ENCODE measurements around the gene LRRC4B. TPM values are rescaled to one million over a fixed set of nuclear protein-coding genes. Genes with fewer than 3 reads are reported as not detected.

Gene LRRC4B
- total RNA-seq, 1 experiment from 2014 or later: not detected

DNA sequence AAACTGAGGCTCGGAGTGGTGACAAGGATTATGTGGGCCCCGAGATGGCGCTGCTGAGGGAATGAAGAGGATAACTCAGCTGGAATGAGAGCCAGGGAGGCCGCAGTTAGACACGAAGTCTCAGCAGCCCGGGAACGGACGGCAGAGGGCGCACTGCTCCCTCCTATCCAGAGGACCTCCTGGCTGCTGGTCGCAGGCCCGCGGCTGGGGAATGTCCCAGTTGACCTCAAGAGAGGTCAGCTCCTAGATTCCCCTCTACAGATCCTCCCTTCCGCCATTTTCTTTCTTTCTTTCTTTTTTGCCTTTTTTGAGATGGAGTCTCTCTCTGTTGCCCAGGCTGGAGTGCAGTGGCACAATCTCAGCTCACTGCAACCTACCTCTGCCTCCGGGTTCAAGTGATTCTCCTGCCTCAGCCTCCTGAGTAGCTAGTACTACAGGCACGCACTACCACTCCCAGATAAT lies 30.4 kb downstream of the LRRC4B start:
- H3K27ac Mint-ChIP-seq (ENCODE audit: unreplicated experiment): no peak overlapping the region
- H3K4me3 Mint-ChIP-seq (ENCODE audit: low read depth, unreplicated experiment): no peak overlapping the region
- intact Hi-C loops (cut with micrococcal nuclease; ENCODE audit: unreplicated experiment): loop anchor here (1.0 to 5.0 kb wide), 3 partner anchors 170 to 385 kb away; partner anchors contain the start of gene NAPSA
- TF ChIP-seq, protein P1, sequence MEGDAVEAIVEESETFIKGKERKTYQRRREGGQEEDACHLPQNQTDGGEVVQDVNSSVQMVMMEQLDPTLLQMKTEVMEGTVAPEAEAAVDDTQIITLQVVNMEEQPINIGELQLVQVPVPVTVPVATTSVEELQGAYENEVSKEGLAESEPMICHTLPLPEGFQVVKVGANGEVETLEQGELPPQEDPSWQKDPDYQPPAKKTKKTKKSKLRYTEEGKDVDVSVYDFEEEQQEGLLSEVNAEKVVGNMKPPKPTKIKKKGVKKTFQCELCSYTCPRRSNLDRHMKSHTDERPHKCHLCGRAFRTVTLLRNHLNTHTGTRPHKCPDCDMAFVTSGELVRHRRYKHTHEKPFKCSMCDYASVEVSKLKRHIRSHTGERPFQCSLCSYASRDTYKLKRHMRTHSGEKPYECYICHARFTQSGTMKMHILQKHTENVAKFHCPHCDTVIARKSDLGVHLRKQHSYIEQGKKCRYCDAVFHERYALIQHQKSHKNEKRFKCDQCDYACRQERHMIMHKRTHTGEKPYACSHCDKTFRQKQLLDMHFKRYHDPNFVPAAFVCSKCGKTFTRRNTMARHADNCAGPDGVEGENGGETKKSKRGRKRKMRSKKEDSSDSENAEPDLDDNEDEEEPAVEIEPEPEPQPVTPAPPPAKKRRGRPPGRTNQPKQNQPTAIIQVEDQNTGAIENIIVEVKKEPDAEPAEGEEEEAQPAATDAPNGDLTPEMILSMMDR (IDR thresholded peaks at IDR 0.05; ENCODE audit: unreplicated experiment): peak; percentile 80
- peaks cover 4% of the 10 kb centered on the region for H3K9me3 Mint-ChIP-seq (ENCODE audit: low read depth, unreplicated experiment)
- H3K36me3 Mint-ChIP-seq (ENCODE audit: insufficient read depth, unreplicated experiment): no peaks in the 10 kb centered on the region
- no peaks in the 10 kb centered on the region for H3K4me1 Mint-ChIP-seq (ENCODE audit: low read depth, unreplicated experiment)
- DNase-seq: peak; percentile 92
- CTCF ChIA-PET: interaction anchor here (0.6 to 2.0 kb wide), 14 partner anchors 9 to 385 kb away, joined by 3 to 22 read pairs (median 4); partner anchors contain the start of gene JOSD2
- H3K27me3 Mint-ChIP-seq (ENCODE audit: unreplicated experiment): peaks cover 31% of the 10 kb centered on the region
- no TSS peak for BruUV-seq (replicated peaks)

DNA sequence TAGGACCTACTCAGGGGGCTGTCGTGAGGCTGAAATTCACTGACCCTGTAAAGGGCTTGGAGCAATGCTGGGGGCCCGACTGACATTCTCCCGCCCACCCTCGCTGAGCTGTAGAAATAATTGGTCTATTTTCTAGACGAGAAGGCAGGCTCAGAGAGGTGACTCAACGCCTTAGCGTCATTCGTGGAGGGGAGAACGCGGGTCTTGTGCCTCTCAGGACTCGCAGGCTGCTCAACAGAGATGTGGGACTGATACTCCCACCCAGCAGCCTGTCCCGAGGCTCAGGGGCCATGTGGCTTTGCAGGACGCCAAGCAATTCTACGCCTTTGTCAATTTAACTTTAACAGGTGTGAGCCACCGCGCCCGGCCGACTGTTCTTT lies 30.9 kb downstream of the LRRC4B start:
- intact Hi-C loops (cut with micrococcal nuclease; ENCODE audit: unreplicated experiment): loop anchor here (1.0 to 5.0 kb wide), 3 partner anchors 170 to 385 kb away; partner anchors contain the start of gene NAPSA

DNA sequence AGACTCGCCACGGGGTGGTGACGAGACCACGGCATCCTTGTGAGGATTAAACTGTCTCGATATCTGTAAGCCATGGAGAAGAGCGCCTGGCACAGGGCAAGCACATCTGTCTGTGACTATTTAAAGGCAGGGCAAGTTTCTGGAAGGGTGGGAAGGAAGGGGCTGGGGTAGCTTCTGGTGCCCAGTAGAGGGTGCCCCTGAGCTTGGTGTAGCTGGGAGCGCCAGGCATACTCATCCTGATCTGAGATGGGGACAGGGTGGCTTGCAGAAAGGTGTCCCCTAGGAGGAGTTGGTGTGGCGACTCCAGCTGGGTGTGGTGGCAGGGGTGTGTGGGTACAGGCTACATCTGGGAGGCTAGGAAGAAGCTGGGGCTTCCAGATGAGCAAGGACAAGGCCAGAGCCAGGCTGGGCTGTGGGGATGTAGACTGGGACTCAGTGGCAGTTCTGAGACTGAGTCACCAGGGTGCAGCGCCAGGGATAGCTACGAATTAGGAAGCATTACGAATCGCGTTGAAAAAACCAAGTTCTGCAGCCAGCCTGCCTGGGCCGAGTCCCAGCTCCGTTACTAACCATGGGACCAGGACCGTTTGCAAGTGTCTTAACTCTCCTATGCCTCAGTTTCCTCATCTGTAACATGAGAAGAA lies 31.5 kb downstream of the LRRC4B start:
- H3K27me3 Mint-ChIP-seq (ENCODE audit: unreplicated experiment): peaks cover 32% of the 10 kb centered on the region
- H3K9me3 Mint-ChIP-seq (ENCODE audit: low read depth, unreplicated experiment): peaks cover 6% of the 10 kb centered on the region
- DNase-seq: no peak
- TF ChIP-seq, protein P1 (IDR thresholded peaks at IDR 0.05; ENCODE audit: unreplicated experiment): no peak
- H3K4me3 Mint-ChIP-seq (ENCODE audit: low read depth, unreplicated experiment): no peak overlapping the region
- H3K4me1 Mint-ChIP-seq (ENCODE audit: low read depth, unreplicated experiment): no peaks in the 10 kb centered on the region
- intact Hi-C loops (cut with micrococcal nuclease; ENCODE audit: unreplicated experiment): loop anchor here (1.0 to 5.0 kb wide), 3 partner anchors 169 to 386 kb away; partner anchors contain the start of gene NAPSA
- H3K27ac Mint-ChIP-seq (ENCODE audit: unreplicated experiment): no peak overlapping the region
- BruUV-seq (replicated peaks): no TSS peak
- CTCF ChIA-PET: interaction anchor here (0.6 to 1.8 kb wide), 2 partner anchors 19 to 244 kb away, joined by 4 to 6 read pairs; no protein-coding TSS in a partner anchor
- H3K36me3 Mint-ChIP-seq (ENCODE audit: insufficient read depth, unreplicated experiment): peaks cover 5% of the 10 kb centered on the region

More for the DNA sequence above, 30.9 kb downstream of the LRRC4B start:
- Mint-ChIP-seq H3K4me3 (ENCODE audit: low read depth, unreplicated experiment) (no peak overlapping the region), H3K27me3 (ENCODE audit: unreplicated experiment) (peaks cover 32% of the 10 kb centered on the region), H3K36me3 (ENCODE audit: insufficient read depth, unreplicated experiment) (peaks cover 3% of the 10 kb centered on the region), H3K4me1 (ENCODE audit: low read depth, unreplicated experiment) (no peaks in the 10 kb centered on the region), H3K9me3 (ENCODE audit: low read depth, unreplicated experiment) (peaks cover 6% of the 10 kb centered on the region), H3K27ac (ENCODE audit: unreplicated experiment) (no peak overlapping the region)
- no TSS peak for BruUV-seq (replicated peaks)
- CTCF ChIA-PET: interaction anchor here (0.7 to 2.0 kb wide), 10 partner anchors 8 to 385 kb away, joined by 3 to 22 read pairs (median 4); partner anchors contain the start of gene JOSD2
- DNase-seq: no peak
- TF ChIP-seq, protein P1 (IDR thresholded peaks at IDR 0.05; ENCODE audit: unreplicated experiment): no peak

DNA sequence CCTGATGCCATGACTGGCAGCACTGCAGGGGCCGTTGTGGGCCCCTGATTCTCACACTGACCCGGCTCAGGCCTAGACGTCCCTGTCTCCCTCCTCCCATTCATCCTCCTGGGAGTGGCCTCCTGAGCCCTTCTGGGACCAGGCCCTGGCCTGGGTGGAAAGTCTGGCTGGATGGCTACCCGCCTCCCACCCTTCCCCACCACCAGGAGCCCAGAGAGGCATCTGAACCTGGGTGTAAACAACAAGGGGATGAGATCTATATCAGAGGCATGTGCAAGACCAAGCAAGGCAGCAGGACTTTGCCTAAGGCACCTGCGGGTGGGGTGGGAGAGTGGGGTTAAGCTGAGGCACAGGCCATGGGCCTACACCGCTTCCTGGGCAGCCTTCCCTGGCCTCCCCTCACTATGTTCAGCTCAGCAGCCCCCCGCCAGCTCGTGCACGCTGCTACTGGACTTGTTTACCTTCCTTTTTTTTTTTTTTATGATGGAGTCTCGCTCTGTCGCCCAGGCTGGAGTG lies 32.5 kb downstream of the LRRC4B start:
- peaks cover 6% of the 10 kb centered on the region for H3K9me3 Mint-ChIP-seq (ENCODE audit: low read depth, unreplicated experiment)
- H3K4me1 Mint-ChIP-seq (ENCODE audit: low read depth, unreplicated experiment): no peaks in the 10 kb centered on the region
- H3K4me3 Mint-ChIP-seq (ENCODE audit: low read depth, unreplicated experiment): no peak overlapping the region
- no TSS peak for BruUV-seq (replicated peaks)
- DNase-seq: no peak
- TF ChIP-seq, protein P1 (IDR thresholded peaks at IDR 0.05; ENCODE audit: unreplicated experiment): no peak
- no peak overlapping the region for H3K27ac Mint-ChIP-seq (ENCODE audit: unreplicated experiment)
- peaks cover 5% of the 10 kb centered on the region for H3K36me3 Mint-ChIP-seq (ENCODE audit: insufficient read depth, unreplicated experiment)
- peaks cover 38% of the 10 kb centered on the region for H3K27me3 Mint-ChIP-seq (ENCODE audit: unreplicated experiment)
- CTCF ChIA-PET: interaction anchor here (0.6 to 1.8 kb wide), 3 partner anchors 20 to 245 kb away, joined by 4 to 7 read pairs (median 6); no protein-coding TSS in a partner anchor
- intact Hi-C loops (cut with micrococcal nuclease; ENCODE audit: unreplicated experiment): loop anchor here (2.0 to 5.0 kb wide), 2 partner anchors 168 to 247 kb away; partner anchors contain the start of gene NAPSA

Measured in Calu3 (cell line).